Endothelial cell of umbilical vein (primary cell): ENCODE data around the gene CLDN14. TPM values are rescaled to one million over a fixed set of nuclear protein-coding genes. Genes with fewer than 3 reads are reported as not detected.

Experiments used
- BruUV-seq: library from RNA; stranded (reverse); fragments of 400-500 nt; replicated peaks from 2 replicates; lab custom pipeline; 2021; lab: Mats Ljungman, UMichigan
- CTCF ChIA-PET: fragments of 300-600, 350-600 bp; sonication (Branson Sonifier 250); formaldehyde crosslinking; loops from one replicate; lab custom pipeline; 2021; ENCODE audit warnings: antibody characterized with exemption, inconsistent platforms; lab: Charles Lee
- POLR2A ChIA-PET: fragments of 300-600, 350-600 bp; sonication (Branson Sonifier 250); formaldehyde crosslinking; loops from one replicate; lab custom pipeline; 2021; ENCODE audit warnings: antibody characterized with exemption, inconsistent platforms; lab: Charles Lee
- DNase-seq: peaks from one replicate; pipeline ENCODE4 v3.0.0-alpha.2; 2011; ENCODE audit warnings: low read depth, low spot score
- FAIRE-seq: peaks from 2 replicates; lab custom pipeline; 2011; peaks lifted over from hg19 to GRCh38; lab: Jason Lieb, UNC
- H2AFZ ChIP-seq: 2 replicates; pipeline ENCODE4 v1.6.0; 2012; ENCODE audit warnings: low read depth, low read length, control low read depth, inconsistent platforms
- H3K27ac ChIP-seq: 2 replicates; pipeline ENCODE4 v1.5.1; 2011; ENCODE audit warnings: low read depth, mild to moderate bottlenecking, control low read depth, low read length, moderate library complexity; ENCODE audit not compliant: insufficient read depth
- H3K27me3 ChIP-seq, 2 experiments: 2 replicates each; pipeline versions ENCODE4 v1.6.0 to v1.6.1; 2011; ENCODE audit warnings: low read length in 2 of 2, mixed read lengths in 1 of 2; ENCODE audit not compliant: control insufficient read depth in 2 of 2, insufficient read depth in 2 of 2
- H3K36me3 ChIP-seq, 2 experiments: 2 replicates in 1 of 2; 3 replicates in 1 of 2; pipeline ENCODE4 v1.5.1; 2011; ENCODE audit warnings: low read length in 2 of 2, mild to moderate bottlenecking in 1 of 2, moderate library complexity in 1 of 2; ENCODE audit not compliant: control insufficient read depth in 2 of 2, insufficient read depth in 2 of 2; ENCODE audit errors: extremely low read depth in 1 of 2
- H3K4me1 ChIP-seq: 3 replicates; pipeline ENCODE4 v1.5.1; 2011; ENCODE audit warnings: mild to moderate bottlenecking, low read length; ENCODE audit not compliant: control insufficient read depth, insufficient read depth; ENCODE audit errors: extremely low read depth
- H3K4me2 ChIP-seq: 2 replicates; pipeline ENCODE4 v1.6.1; 2011; ENCODE audit warnings: low read length, control low read depth, mixed read lengths; ENCODE audit not compliant: insufficient read depth
- H3K4me3 ChIP-seq, 3 experiments: fragments of 200-600 bp in 1 of 3; sonication (generic), shearing (Covaris generic) in 1 of 3; replicated peaks in 1 of 3; 2 replicates each; pipeline ENCODE4 v1.5.1; 2011 to 2016; ENCODE audit warnings: control low read depth in 3 of 3, low read length in 3 of 3, mild to moderate bottlenecking in 2 of 3, inconsistent platforms in 1 of 3, low read depth in 1 of 3, moderate library complexity in 1 of 3; ENCODE audit not compliant: insufficient read depth in 1 of 3
- H3K79me2 ChIP-seq: 2 replicates; pipeline ENCODE4 v1.6.0; 2012; ENCODE audit warnings: low read length, inconsistent platforms; ENCODE audit not compliant: control insufficient read depth, insufficient read depth
- H3K9ac ChIP-seq: replicated peaks from 2 replicates; pipeline ENCODE3; 2011; ENCODE audit warnings: low read length, control low read depth; ENCODE audit not compliant: insufficient read depth; ENCODE audit errors: extremely low read depth
- H3K9me1 ChIP-seq: replicated peaks from 3 replicates; pipeline ENCODE4 v1.6.0; 2011; ENCODE audit warnings: mild to moderate bottlenecking, low read length; ENCODE audit not compliant: control insufficient read depth, insufficient read depth; ENCODE audit errors: extremely low read depth
- H3K9me3 ChIP-seq: replicated peaks from 2 replicates; pipeline ENCODE4 v1.5.1; 2012; ENCODE audit warnings: low read length, inconsistent platforms; ENCODE audit not compliant: control insufficient read depth, insufficient read depth
- H4K20me1 ChIP-seq: replicated peaks from 2 replicates; pipeline ENCODE3; 2011; ENCODE audit warnings: mild to moderate bottlenecking, low read length; ENCODE audit not compliant: control insufficient read depth, insufficient read depth; ENCODE audit errors: extremely low read depth
- EZH2 ChIP-seq: IDR thresholded peaks from 2 replicates; pipeline ENCODE4 v1.6.1; 2012; ENCODE audit warnings: borderline replicate concordance, low read depth, mild to moderate bottlenecking, moderate library complexity, low read length, inconsistent platforms; ENCODE audit not compliant: severe bottlenecking
- FOS ChIP-seq: IDR thresholded peaks from 2 replicates; pipeline ENCODE4 v1.6.1; 2011; ENCODE audit warnings: mild to moderate bottlenecking, low read length, moderate library complexity, borderline replicate concordance; ENCODE audit not compliant: insufficient read depth
- GATA2 ChIP-seq: IDR thresholded peaks from 2 replicates; pipeline ENCODE4 v1.7.0; 2011; ENCODE audit warnings: low read depth, mild to moderate bottlenecking, moderate library complexity, mixed read lengths, low read length; ENCODE audit not compliant: insufficient read length, insufficient read depth
- JUN ChIP-seq: IDR thresholded peaks from 2 replicates; pipeline ENCODE4 v1.6.1; 2011; ENCODE audit warnings: borderline replicate concordance, low read depth; ENCODE audit not compliant: insufficient read length, insufficient read depth
- MYC ChIP-seq: IDR thresholded peaks from one replicate; pipeline ENCODE4 v1.6.1; 2011; ENCODE audit warnings: mild to moderate bottlenecking, low read depth, low read length
- POLR2A ChIP-seq: IDR thresholded peaks from 2 replicates; pipeline ENCODE4 v1.6.1; 2012; ENCODE audit warnings: low read depth, mild to moderate bottlenecking, control low read depth, low read length
- POLR2AphosphoS5 ChIP-seq: IDR thresholded peaks from 2 replicates; pipeline ENCODE4 v1.6.1; 2012; ENCODE audit warnings: low read depth, mild to moderate bottlenecking, control low read depth, low read length, moderate library complexity; ENCODE audit not compliant: insufficient read depth
- dilution Hi-C: fragments of 300-500 bp; cut with MboI; formaldehyde crosslinking; loops from one replicate; pipeline ENCODE4 v1.15.0; 2019; ENCODE audit warnings: low sequenced_read_pairs; ENCODE audit not compliant: extremely low pct_ligation_motif_present
- intact Hi-C: fragments of 100-400 bp; cut with micrococcal nuclease; formaldehyde crosslinking; loops from one replicate; pipeline ENCODE4 v1.10.0; 2022
- polyA plus RNA-seq, 4 experiments: library from polyadenylated mRNA; depleted of rRNA in 3 of 4; stranded (reverse) in 3 of 4; unstranded in 1 of 4; fragments of >200 nt; gene quantifications; 2 replicates each; pipeline versions ENCODE4 v1.2.1 to v1.2.3, GENCODE V29; 2011 to 2012; ENCODE audit warnings: missing spikeins in 1 of 4
- total RNA-seq: library from RNA; stranded (reverse); gene quantifications from 2 replicates; pipeline ENCODE4 v1.2.3, GENCODE V29; 2021
- TF ChIP-seq, protein P1 (sequence below), 2 donors: IDR thresholded peaks; 1 replicate in 1 of 2; 2 replicates in 1 of 2; pipeline ENCODE4 v1.5.1; 2011; ENCODE audit warnings: low read length in 2 of 2, mild to moderate bottlenecking in 2 of 2, moderate library complexity in 2 of 2, control low read depth in 1 of 2, inconsistent platforms in 1 of 2, low read depth in 1 of 2; ENCODE audit not compliant: insufficient read depth in 1 of 2; ENCODE audit errors: extremely low read depth in 1 of 2
- TF ChIP-seq, protein P2 (sequence below): IDR thresholded peaks from 2 replicates; pipeline ENCODE4 v1.6.1; 2011; ENCODE audit not compliant: insufficient read depth, insufficient read length

Gene CLDN14
- total and polyA plus RNA-seq, 2 donors (not counting 3 experiments of a cell fraction or from before 2014, with no cell fraction given) = 1.0 to 2.5 TPM

DNA sequence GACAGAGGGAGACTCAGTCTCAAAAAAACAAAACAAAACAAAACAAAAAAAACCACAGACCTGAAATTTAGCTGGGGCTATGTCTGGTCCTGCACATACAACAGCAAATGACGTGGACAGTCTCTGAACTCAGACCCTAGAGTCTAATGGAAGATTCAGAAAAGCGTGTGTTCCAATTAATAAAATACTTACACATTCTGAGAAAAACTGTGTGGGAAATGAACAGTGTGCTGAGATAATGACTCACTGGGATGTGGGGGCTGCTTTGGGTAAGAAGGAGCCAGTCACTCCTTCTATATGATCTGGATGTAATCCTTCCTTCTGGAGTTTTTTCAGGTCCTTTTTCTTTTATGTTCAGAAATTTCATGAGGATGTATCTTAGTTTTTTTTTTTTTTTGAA is 29.4 kb downstream of the CLDN14 start:
- Histone ChIP-seq H3K9me3 (no peaks in the 10 kb centered on the region), H3K4me3 (no peak overlapping the region), H3K9me1 (no peaks in the 10 kb centered on the region), H3K4me2 (no peak overlapping the region), H3K9ac (no peak overlapping the region), H4K20me1 (no peaks in the 10 kb centered on the region), H2AFZ (no peak overlapping the region), H3K79me2 (peaks cover 92% of the 10 kb centered on the region), H3K4me1 (peaks cover 32% of the 10 kb centered on the region), H3K27ac (peak overlapping the region; percentile 61), H3K27me3 (no peaks in the 10 kb centered on the region), H3K36me3 (peaks cover 10% of the 10 kb centered on the region in 2 experiments)
- ChIA-PET CTCF (interaction anchor here (1.4 kb wide), 1 partner anchor 28 kb away, joined by 4 read pairs; no protein-coding TSS in a partner anchor), POLR2A (no interaction called here)
- DNase-seq (peak; percentile 57), FAIRE-seq (peak; percentile 42)
- no TSS peak for BruUV-seq
- dilution Hi-C loops = no loop called here
- intact Hi-C loops = loop anchor here (1.0 kb wide), 1 partner anchor 9 kb away; no protein-coding TSS in a partner anchor
- TF ChIP-seq JUN (peak; percentile 13), GATA2 (no peak), FOS (peak; percentile 76)
- TF ChIP-seq, protein P1, sequence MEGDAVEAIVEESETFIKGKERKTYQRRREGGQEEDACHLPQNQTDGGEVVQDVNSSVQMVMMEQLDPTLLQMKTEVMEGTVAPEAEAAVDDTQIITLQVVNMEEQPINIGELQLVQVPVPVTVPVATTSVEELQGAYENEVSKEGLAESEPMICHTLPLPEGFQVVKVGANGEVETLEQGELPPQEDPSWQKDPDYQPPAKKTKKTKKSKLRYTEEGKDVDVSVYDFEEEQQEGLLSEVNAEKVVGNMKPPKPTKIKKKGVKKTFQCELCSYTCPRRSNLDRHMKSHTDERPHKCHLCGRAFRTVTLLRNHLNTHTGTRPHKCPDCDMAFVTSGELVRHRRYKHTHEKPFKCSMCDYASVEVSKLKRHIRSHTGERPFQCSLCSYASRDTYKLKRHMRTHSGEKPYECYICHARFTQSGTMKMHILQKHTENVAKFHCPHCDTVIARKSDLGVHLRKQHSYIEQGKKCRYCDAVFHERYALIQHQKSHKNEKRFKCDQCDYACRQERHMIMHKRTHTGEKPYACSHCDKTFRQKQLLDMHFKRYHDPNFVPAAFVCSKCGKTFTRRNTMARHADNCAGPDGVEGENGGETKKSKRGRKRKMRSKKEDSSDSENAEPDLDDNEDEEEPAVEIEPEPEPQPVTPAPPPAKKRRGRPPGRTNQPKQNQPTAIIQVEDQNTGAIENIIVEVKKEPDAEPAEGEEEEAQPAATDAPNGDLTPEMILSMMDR (IDR thresholded peaks at IDR 0.05; ENCODE audit: extremely low read depth in 1 of 2, insufficient read depth in 1 of 2, low read depth in 1 of 2, low read length in 2 of 2) = no peak

- Histone ChIP-seq H3K4me2 (no peak overlapping the region), H4K20me1 (no peaks in the 10 kb centered on the region), H3K79me2 (peaks cover 74% of the 10 kb centered on the region), H3K4me1 (peaks cover 18% of the 10 kb centered on the region), H2AFZ (no peak overlapping the region), H3K27me3 (no peaks in the 10 kb centered on the region), H3K9me1 (no peaks in the 10 kb centered on the region), H3K36me3 (peaks cover 8 to 10% of the 10 kb centered on the region in 2 experiments), H3K27ac (no peak overlapping the region), H3K9ac (no peak overlapping the region), H3K4me3 (no peak overlapping the region), H3K9me3 (no peaks in the 10 kb centered on the region)
- no TSS peak for BruUV-seq
- intact Hi-C loops = loop anchor here (10.0 kb wide), 1 partner anchor 778 kb away; no protein-coding TSS in a partner anchor
- DNase-seq (no peak), FAIRE-seq (no peak)
- CTCF ChIA-PET = no interaction called here
- POLR2A ChIA-PET = interaction anchor here (2.1 kb wide), 1 partner anchor 16 kb away, joined by 9 read pairs; no protein-coding TSS in a partner anchor
- dilution Hi-C loops = no loop called here
- TF ChIP-seq FOS (no peak), EZH2 (no peak), GATA2 (no peak), MYC (no peak), POLR2A (no peak), JUN (no peak), POLR2AphosphoS5 (no peak)
- TF ChIP-seq, protein P1 (IDR thresholded peaks at IDR 0.05; ENCODE audit: extremely low read depth in 1 of 2, insufficient read depth in 1 of 2, low read depth in 1 of 2, low read length in 2 of 2) = no peak
- TF ChIP-seq, protein P2, sequence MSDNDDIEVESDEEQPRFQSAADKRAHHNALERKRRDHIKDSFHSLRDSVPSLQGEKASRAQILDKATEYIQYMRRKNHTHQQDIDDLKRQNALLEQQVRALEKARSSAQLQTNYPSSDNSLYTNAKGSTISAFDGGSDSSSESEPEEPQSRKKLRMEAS = no peak
These were observed 33.6 kb downstream of the CLDN14 start for GRCh38 chr21:36446301-36446700.
